GM20000 (cell line): ENCODE data around the gene LIN52.

Source experiments
- DNase-seq: peaks from one replicate; pipeline ENCODE4 v3.0.0; 2012; ENCODE audit warnings: low spot score
- CTCF ChIP-seq: IDR thresholded peaks from 2 replicates; pipeline ENCODE4 v1.5.1; 2012; ENCODE audit warnings: mild to moderate bottlenecking, control low read depth; ENCODE audit errors: extremely low read depth, missing control alignments

Gene LIN52

GRCh38 chr14:74194506-74195274, 109.9 kb downstream of the LIN52 start:
- no peak for DNase-seq
- no peak for TF ChIP-seq CTCF

GRCh38 chr14:74195623-74196022, 110.9 kb downstream of the LIN52 start:
- no peak for DNase-seq

GRCh38 chr14:74198441-74199234, 113.9 kb downstream of the LIN52 start:
- DNase-seq = no peak
- TF ChIP-seq CTCF = no peak

More at GRCh38 chr14:74195623-74196022, 110.9 kb downstream of the LIN52 start:
- no peak for TF ChIP-seq CTCF

GRCh38 chr14:74202113-74202512, 117.4 kb downstream of the LIN52 start:
- no peak for TF ChIP-seq CTCF
- no peak for DNase-seq

DNA sequence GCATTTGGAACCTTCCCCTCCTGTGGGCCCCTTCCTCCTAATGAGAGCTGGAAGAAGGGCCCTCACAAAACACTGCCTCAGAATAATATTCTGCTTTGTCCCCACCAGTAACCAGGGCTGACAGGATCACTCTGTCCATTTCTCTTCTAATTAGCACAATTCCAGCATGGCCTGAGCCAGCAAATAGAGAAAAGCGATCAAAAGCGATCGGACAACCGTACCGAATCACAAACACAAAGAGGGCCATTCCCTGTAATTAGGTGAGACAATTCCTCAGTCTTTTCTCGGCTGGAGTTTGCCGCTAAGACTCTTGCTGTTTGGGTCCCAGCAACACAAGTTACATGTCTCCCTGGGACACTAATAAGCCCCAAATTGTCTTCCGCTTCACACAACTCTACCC, 118.9 kb downstream of the LIN52 start:
- DNase-seq = no peak
- TF ChIP-seq CTCF = no peak

GRCh38 chr14:74204491-74204890, 119.7 kb downstream of the LIN52 start:
- no peak for DNase-seq
- TF ChIP-seq CTCF = no peak

- no peak for DNase-seq
- no peak for TF ChIP-seq CTCF
These were observed 121.1 kb downstream of the LIN52 start for GRCh38 chr14:74205882-74206281.
